ENCODE measurements around the gene SIGMAR1. TPM values are rescaled to one million over a fixed set of nuclear protein-coding genes. Genes with fewer than 3 reads are reported as not detected.

The SIGMAR1 gene
- total RNA-seq, 4 donors from 2014 or later = 18.9 to 35.7 (median 27.4) TPM

- Histone ChIP-seq H3K9me3 (no peaks in the 10 kb centered on the region), H3K27me3 (peaks cover 58 to 66% (median 66%) of the 10 kb centered on the region in 3 donors), H3K4me1 (peaks cover 0 to 13% of the 10 kb centered on the region in 2 donors), H3K36me3 (no peaks in the 10 kb centered on the region), H3K27ac (no peak overlapping the region), H3K4me3 (peak overlapping the region; percentile 37 to 58 (median 48))
- TF ChIP-seq POLR2A (IDR thresholded peaks at IDR 0.05) (no peak), CTCF (IDR thresholded peaks at IDR 0.05 in 4 of 5, conservative IDR thresholded peaks at IDR 0.05 in 1 of 5) (no peak)
- intact Hi-C loops (cut with DNase I; ENCODE audit: low total_unique reads) (no loop called here), in situ Hi-C loops (cut with MboI; ENCODE audit: low sequenced_read_pairs in 4 of 4) (no loop called here)
- ATAC-seq (no peak), DNase-seq (no peak)
Observed at GRCh38 chr9:34627716-34628655, 9.6 kb downstream of the SIGMAR1 start.

DNA sequence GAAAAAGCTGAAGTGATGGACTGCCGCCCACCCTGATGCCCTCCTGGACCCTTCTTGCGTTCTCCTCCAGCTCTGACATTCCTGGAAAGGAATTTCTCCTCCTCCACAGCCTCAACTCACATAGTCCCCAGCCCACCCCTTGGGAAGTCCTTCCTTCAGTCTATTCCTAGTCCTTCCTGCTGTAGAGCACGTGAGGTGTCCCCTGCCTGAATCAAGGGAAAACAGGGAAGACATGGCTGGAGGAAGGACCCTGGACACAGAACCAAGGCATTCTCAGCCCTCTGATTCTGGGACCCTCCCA, 12.5 kb downstream of the SIGMAR1 start:
- H3K4me3 ChIP-seq = no peak overlapping the region
- no peaks in the 10 kb centered on the region for H3K36me3 ChIP-seq
- no peak for TF ChIP-seq POLR2A (IDR thresholded peaks at IDR 0.05)
- TF ChIP-seq CTCF (IDR thresholded peaks at IDR 0.05 in 4 of 5, conservative IDR thresholded peaks at IDR 0.05 in 1 of 5) = no peak
- no peak for ATAC-seq
- no peak for DNase-seq
- in situ Hi-C loops (cut with MboI; ENCODE audit: low sequenced_read_pairs in 4 of 4) = no loop called here
- H3K9me3 ChIP-seq = no peaks in the 10 kb centered on the region
- intact Hi-C loops (cut with DNase I; ENCODE audit: low total_unique reads) = no loop called here
- peaks cover 6 to 13% of the 10 kb centered on the region in 2 donors for H3K4me1 ChIP-seq
- peaks cover 72 to 82% (median 75%) of the 10 kb centered on the region in 3 donors for H3K27me3 ChIP-seq
- no peak overlapping the region for H3K27ac ChIP-seq

- DNase-seq (no peak), ATAC-seq (no peak)
- no peak overlapping the region for H3K27ac ChIP-seq
- H3K4me1 ChIP-seq = peaks cover 8 to 17% of the 10 kb centered on the region in 2 donors
- intact Hi-C loops (cut with DNase I; ENCODE audit: low total_unique reads) (no loop called here), in situ Hi-C loops (cut with MboI; ENCODE audit: low sequenced_read_pairs in 4 of 4) (loop anchor here in 1 of 4 donors (25.0 kb wide), 1 partner anchor 112 kb away; the partner anchor contains the start of gene ENHO)
- H3K9me3 ChIP-seq = no peaks in the 10 kb centered on the region
- H3K4me3 ChIP-seq = no peak overlapping the region
- no peaks in the 10 kb centered on the region for H3K36me3 ChIP-seq
- H3K27me3 ChIP-seq = peaks cover 72 to 80% (median 73%) of the 10 kb centered on the region in 3 donors
- TF ChIP-seq CTCF (IDR thresholded peaks at IDR 0.05 in 4 of 5, conservative IDR thresholded peaks at IDR 0.05 in 1 of 5) (no peak), POLR2A (IDR thresholded peaks at IDR 0.05) (no peak)
Observed at GRCh38 chr9:34624475-34625185, 13.0 kb downstream of the SIGMAR1 start.

DNA sequence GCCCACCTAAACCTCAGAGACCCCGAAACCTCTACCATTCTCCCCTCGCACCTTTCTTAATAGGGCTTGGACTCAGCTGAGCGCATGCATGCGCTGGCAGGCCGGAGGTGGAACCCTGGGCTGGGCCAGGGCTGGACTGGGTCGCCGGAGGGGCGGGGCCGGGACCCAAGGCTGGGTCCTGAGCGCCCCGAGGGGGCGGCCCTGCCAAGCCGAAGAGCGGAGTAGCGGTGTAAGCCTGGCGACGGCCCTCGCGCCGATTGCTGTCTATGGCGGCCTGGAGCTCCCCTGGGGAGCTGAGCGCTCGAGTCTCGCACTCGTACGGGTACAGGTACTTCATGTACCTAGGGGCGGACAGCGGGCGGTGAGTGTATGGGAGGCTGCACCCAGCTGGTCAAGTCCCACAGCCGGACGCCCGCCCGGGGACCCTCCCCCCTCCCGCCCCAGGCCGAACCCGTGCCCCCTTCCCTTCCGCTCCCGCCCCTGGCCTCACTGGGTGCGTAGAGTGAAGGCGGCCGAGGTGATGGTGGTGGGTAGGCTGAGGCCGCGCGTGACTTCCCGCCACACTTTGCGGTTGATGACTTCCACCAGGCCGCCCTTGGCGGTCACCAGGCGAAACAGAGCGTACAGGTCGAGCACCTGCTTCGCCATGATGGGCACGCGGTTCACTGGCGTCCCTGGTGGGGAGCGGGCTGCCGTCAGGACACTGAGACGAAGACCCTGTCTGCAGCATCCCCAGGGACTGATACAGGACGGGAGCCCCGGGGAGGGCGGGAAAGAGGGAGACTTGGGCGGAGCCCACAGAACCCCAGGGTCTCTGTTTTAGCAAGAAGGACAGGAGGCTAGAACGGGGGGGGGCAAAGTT, 14.0 kb downstream of the SIGMAR1 start:
- no peaks in the 10 kb centered on the region for H3K9me3 ChIP-seq
- ATAC-seq (no peak), DNase-seq (no peak)
- H3K27me3 ChIP-seq = peaks cover 65 to 72% (median 69%) of the 10 kb centered on the region in 3 donors
- in situ Hi-C loops (cut with MboI; ENCODE audit: low sequenced_read_pairs in 4 of 4) = loop anchor here in 1 of 4 donors (25.0 kb wide), 1 partner anchor 111 kb away; the partner anchor contains the start of gene ENHO
- no peak overlapping the region for H3K27ac ChIP-seq
- peaks cover 0 to 3% of the 10 kb centered on the region in 2 donors for H3K36me3 ChIP-seq
- intact Hi-C loops (cut with DNase I; ENCODE audit: low total_unique reads) = no loop called here
- peak overlapping the region in 1 of 4 donors; percentile 20 for H3K4me3 ChIP-seq
- H3K4me1 ChIP-seq = peaks cover 15 to 16% of the 10 kb centered on the region in 2 donors
- no peak for TF ChIP-seq CTCF (IDR thresholded peaks at IDR 0.05 in 4 of 5, conservative IDR thresholded peaks at IDR 0.05 in 1 of 5)
- no peak for TF ChIP-seq POLR2A (IDR thresholded peaks at IDR 0.05)

All from gastrocnemius medialis (tissue), 4 donors.